Umbilical cord (tissue), 2 donors: Measurements from ENCODE around the gene SPOCK1. TPM values are rescaled to one million over a fixed set of nuclear protein-coding genes. Genes with fewer than 3 reads are reported as not detected.
A peak's percentile ranks its signal among the peaks of the same experiment; 100 is the strongest.

Source experiments
- DNase-seq: peaks from one replicate; pipeline ENCODE4 v3.0.0-alpha.2; 2015; ENCODE audit warnings: low spot score
- total RNA-seq: library from RNA; depleted of rRNA; stranded (reverse); fragments of >200 nt; gene quantifications from one replicate; pipeline ENCODE4 v1.2.3, GENCODE V29; 2014; ENCODE audit warnings: low replicate concordance; ENCODE audit not compliant: insufficient read depth

SPOCK1 gene
- total RNA-seq, 1 donor from 2014 or later, result 28.4 TPM

GRCh38 chr5:137365126-137365865 lies 133.8 kb downstream of the SPOCK1 start:
- peak; percentile 15 for DNase-seq

GRCh38 chr5:137361280-137361679 lies 137.8 kb downstream of the SPOCK1 start:
- DNase-seq, result no peak

DNA sequence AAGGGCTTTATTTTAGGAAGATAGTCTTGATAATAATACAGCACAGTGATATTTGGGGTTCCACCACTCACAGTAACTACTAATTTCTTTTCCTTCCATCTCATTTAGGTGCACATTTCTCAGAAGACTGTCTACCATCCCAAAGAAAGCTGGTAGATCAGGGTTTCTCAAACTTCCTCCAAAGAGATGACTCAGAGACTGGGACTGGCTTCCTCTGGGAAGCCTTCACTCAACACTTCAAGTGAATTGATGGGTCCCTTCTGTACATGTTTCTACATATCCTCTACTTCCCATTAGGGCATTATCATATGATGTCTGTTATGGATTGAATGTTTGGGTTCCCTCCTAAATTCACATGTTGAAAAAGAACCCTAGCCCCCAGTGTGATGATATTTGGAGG lies 138.5 kb downstream of the SPOCK1 start:
- DNase-seq, result no peak

DNA sequence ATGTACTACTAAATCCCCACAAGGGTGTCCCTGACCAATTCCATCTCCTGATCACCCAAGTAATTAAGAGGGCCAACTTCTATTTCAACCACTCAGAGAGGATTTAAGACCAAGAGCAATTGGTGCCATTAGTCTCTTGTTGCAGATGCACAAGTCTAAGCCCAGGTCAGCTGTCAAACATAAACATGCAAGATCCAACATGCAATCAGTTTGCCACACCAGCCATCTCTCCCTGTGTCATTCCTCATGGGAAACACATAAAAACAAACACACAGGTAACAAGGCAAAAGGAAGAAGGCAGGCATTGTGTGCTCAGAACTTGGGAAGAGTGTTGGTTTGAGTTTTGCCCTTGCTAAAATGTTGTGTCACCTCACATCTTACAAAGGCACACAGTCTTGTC lies 139.2 kb downstream of the SPOCK1 start:
- no peak for DNase-seq

DNA sequence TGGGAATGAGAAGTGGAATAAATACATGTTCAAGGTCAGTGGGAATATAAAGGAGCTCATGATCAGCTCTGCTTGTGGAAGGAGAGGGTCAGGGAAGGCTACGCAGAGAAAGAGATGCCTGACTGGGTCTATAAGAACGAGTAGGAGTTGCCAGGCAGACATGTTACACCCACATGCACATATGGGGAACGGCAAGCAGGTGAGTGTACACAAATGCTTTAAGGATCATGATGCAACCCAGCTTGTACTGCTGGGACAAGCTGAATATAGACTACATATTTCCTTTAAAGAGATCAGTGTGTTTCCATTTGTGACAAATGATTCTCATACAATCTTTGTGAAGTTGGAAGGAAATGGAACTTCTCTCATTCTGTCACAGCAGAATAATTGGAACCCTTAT lies 141.7 kb downstream of the SPOCK1 start:
- no peak for DNase-seq

- DNase-seq, result no peak
Observed at GRCh38 chr5:137356127-137356526, 143.0 kb downstream of the SPOCK1 start.

GRCh38 chr5:137355708-137356107 lies 143.4 kb downstream of the SPOCK1 start:
- DNase-seq, result no peak

DNA sequence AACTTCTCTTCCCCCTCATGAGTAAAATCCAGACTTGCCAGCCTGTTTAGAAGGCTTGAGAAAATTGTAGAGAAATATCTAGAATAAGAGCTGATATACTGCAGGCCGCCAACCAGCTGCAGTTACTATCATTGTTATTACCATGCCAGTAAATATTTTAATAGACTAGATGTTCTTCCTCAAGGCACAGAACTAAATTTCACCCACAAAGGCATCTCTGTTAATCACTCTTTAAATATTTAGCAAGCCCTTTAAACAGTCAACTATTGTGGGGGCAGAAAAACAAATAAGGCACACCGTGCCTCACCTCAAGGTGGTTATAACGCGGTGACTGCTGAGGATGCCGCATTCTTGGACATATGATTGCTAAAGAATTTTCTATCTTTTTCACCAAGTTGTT lies 147.0 kb downstream of the SPOCK1 start:
- no peak for DNase-seq

DNA sequence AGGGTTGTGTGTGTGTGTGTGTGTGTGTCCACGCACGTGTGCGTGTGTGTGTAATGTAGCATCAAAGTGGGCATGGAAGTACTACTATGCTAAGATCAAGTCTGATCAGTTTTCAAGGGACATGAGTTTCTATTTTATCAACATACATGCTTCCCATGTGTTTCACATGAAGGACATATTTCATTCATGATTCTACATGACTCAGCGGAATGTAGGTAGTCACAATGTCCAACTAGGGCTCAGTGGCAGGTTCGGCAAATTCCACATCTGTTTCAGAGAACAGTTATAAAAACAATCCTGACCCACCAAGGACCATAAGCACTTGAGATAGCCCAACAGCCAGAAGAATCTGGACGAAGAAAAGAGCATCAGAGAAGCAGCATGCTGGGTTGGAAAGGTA lies 148.3 kb downstream of the SPOCK1 start:
- no peak for DNase-seq

DNA sequence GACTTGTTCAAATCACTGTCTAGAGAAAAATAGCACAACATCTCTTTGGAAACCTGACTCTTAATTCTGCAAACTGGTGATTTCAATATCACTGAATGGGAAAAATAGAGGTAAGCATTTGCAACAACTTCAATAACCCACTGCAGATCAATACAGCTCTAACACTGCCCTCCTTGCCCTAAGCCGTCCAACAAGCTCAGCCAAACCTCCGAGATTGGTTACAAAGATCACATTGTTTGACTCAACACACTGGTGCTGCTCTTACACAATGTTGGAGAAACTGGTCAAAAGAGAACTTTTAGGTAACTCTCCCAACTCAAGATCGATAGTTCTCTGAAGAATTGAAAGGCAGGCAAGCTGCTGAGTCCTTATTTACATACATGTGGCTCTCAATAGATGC lies 150.4 kb downstream of the SPOCK1 start:
- no peak for DNase-seq

GRCh38 chr5:137347865-137348264 lies 151.3 kb downstream of the SPOCK1 start:
- DNase-seq, result no peak

GRCh38 chr5:137346281-137346680 lies 152.8 kb downstream of the SPOCK1 start:
- DNase-seq, result no peak

GRCh38 chr5:137345396-137345795 lies 153.7 kb downstream of the SPOCK1 start:
- no peak for DNase-seq

- DNase-seq, result no peak
Observed at GRCh38 chr5:137344723-137345322, 154.3 kb downstream of the SPOCK1 start.

DNA sequence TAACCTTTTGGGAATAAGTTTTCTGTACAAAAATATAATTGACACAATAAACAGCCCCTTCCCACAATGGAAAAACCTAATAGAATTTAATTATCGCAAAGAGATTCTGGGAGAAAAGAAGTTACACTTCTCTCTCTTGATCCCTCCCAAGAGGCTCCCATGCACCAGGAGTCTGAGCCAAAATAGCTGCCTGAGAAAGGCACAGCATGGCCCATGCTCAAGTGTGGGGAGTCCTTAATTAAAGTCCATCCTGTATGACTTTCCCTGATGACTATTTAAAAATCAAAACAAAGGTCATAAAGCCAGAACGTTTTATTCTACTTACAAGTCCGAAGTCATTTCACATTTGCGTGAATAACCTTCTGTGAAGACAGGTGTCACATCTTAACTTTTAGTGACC lies 155.1 kb downstream of the SPOCK1 start:
- no peak for DNase-seq

DNA sequence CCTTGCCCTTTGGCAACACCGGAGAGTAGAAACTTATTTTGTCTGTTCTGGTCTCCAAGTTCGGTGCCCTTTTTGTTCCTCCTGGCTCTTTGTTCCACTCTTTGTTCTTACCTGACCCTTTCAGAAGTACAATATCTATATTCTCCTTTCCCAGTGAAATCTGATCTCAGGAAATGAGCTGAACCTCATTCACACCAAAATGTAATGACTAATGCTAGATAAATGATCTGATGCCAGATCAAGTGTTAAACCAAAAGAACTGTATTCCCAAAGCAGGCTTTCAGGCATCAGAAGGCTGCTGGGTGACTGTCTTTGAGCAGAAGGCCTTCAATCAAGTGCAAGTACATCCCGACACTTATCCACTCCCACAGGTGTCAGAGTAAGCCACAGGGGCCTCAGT lies 156.4 kb downstream of the SPOCK1 start:
- no peak for DNase-seq

- DNase-seq, result no peak
Observed at GRCh38 chr5:137341831-137342230, 157.3 kb downstream of the SPOCK1 start.

DNA sequence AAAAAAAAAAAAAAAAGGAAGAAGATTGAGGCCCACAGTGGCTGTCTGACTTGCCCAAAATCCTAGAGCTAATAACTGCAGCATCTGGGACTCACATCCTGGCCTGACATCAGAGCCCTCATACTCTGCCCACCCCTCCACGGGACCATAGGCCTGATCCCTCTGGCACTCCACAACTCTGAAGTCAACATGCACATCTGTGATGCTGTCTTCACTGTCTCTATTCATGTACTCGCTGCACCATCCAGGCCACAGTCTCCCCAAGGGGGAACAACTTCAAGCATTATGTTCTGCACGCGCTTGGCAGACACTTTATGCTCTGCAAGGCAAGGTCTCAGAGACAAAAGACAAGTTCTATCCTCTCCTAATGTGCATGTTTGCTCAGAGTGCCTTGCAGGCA lies 158.2 kb downstream of the SPOCK1 start:
- peak; percentile 61 for DNase-seq

DNA sequence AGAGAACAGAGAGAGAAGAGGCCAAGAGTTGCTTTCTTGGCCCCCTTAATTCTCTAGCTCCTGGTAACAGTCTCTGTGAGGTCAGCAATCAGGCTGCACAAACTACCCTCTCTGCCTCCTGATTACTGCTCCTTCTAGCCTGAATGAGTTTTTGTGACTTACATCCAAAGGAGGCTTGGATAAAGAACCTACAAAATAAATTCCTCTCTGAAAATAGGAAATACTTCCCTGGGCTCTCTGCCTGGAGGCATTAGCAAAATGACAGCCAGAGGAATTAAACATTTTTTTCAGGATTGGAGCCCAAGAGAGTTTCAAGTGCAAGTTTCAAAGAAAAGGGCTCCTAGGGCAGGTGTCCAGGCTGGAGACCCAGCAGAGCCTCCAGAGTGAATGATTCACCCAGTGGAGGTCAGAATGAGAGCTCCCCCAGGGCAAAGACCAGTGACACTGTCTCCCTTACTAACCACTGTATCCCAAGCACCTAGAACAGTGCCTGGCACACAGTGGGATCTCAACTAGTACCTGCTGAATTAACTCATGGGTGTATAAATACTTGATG lies 162.5 kb downstream of the SPOCK1 start:
- peak; percentile 49 for DNase-seq

DNA sequence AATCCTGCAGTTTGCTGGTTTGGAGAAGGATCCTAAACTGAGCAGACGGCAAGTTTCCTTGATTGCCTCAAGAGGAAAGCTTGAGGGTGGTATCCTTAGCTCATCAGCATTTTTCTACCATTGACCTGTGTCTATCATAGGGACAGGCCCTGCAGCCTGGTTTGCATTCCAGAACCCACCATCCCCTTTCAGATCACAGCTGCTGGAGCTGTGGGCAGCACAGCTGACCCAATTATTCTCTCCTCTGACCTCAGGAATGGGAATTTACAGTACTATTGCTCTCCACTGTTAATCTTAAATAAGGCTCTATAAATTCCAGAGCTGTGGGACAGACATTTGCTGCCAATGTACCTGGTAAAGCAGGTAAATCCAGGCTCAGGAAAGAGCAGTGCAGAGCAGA lies 163.0 kb downstream of the SPOCK1 start:
- no peak for DNase-seq

- no peak for DNase-seq
Observed at GRCh38 chr5:137335493-137335892, 163.6 kb downstream of the SPOCK1 start.

DNA sequence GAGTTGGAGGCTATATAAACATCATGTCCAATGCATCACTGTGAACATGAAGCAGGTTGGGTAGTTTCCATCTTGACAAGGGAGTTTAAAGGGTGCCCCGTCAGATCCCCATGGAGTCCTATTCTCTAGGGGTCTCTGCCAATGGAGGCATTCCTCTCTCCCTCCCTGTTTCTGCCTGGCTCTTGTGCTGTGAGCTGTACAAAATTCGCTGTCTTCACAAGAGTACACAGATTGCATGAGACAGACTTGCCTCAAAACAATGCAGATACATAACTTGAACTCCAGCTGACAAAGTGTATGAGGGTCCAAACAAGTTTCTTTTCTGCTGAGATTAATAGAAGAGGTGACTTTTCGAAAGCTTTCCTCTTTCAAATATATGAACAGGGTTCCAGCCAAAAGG lies 165.2 kb downstream of the SPOCK1 start:
- DNase-seq, result no peak

- no peak for DNase-seq
Observed at GRCh38 chr5:137333475-137333874, 165.7 kb downstream of the SPOCK1 start.
